C4-2B (cell line): ENCODE results near the gene ADIPOQ.

ENCODE experiments used
- H3K27ac ChIP-seq: fragments of 450-650 bp; 2 replicates; pipeline ENCODE4 v1.5.1; 2017
- CTCF ChIP-seq: fragments of 450-650 bp; conservative IDR thresholded peaks from 2 replicates; pipeline ENCODE4 v1.5.1; 2017; ENCODE audit warnings: mild to moderate bottlenecking
- ZFX ChIP-seq: fragments of 450-650 bp; IDR thresholded peaks from 2 replicates; pipeline ENCODE4 v1.6.1; 2017

Gene ADIPOQ

GRCh38 chr3:186832276-186832675 lies 10.2 kb upstream of the ADIPOQ start:
- TF ChIP-seq CTCF (no peak), ZFX (no peak)
- H3K27ac ChIP-seq = no peak overlapping the region

GRCh38 chr3:186839874-186840641 lies 2.5 kb upstream of the ADIPOQ start:
- H3K27ac ChIP-seq = no peak overlapping the region
- TF ChIP-seq CTCF (no peak), ZFX (no peak)

- H3K27ac ChIP-seq = no peak overlapping the region
- TF ChIP-seq ZFX (no peak), CTCF (no peak)
These were observed 890 bp upstream of the ADIPOQ start for GRCh38 chr3:186841620-186842019.

GRCh38 chr3:186843039-186843432 lies 526 bp downstream of the ADIPOQ start:
- no peak overlapping the region for H3K27ac ChIP-seq

GRCh38 chr3:186844908-186845307 lies 2.4 kb downstream of the ADIPOQ start:
- TF ChIP-seq CTCF (no peak), ZFX (no peak)
- H3K27ac ChIP-seq = no peak overlapping the region

More at GRCh38 chr3:186843039-186843432, 526 bp downstream of the ADIPOQ start:
- TF ChIP-seq ZFX = no peak
- no peak for TF ChIP-seq CTCF

GRCh38 chr3:186845756-186846155 lies 3.2 kb downstream of the ADIPOQ start:
- TF ChIP-seq ZFX (no peak), CTCF (no peak)
- H3K27ac ChIP-seq = no peak overlapping the region

GRCh38 chr3:186847437-186847836 lies 4.9 kb downstream of the ADIPOQ start:
- TF ChIP-seq ZFX (no peak), CTCF (no peak)
- H3K27ac ChIP-seq = no peak overlapping the region
